Fibroblast of skin of right biceps (primary cell): Measurements from ENCODE around the gene DPEP1.
A peak's percentile ranks its signal among the peaks of the same experiment; 100 is the strongest.
"Not testable (repeated sequence)": the region's sequence is repeated elsewhere in the genome, so short reads cannot be mapped to it uniquely, and the experiment has no call there.

Experiments used
- DNase-seq: peaks from one replicate; pipeline ENCODE4 v3.0.0-alpha.2; 2013

Gene DPEP1

DNA sequence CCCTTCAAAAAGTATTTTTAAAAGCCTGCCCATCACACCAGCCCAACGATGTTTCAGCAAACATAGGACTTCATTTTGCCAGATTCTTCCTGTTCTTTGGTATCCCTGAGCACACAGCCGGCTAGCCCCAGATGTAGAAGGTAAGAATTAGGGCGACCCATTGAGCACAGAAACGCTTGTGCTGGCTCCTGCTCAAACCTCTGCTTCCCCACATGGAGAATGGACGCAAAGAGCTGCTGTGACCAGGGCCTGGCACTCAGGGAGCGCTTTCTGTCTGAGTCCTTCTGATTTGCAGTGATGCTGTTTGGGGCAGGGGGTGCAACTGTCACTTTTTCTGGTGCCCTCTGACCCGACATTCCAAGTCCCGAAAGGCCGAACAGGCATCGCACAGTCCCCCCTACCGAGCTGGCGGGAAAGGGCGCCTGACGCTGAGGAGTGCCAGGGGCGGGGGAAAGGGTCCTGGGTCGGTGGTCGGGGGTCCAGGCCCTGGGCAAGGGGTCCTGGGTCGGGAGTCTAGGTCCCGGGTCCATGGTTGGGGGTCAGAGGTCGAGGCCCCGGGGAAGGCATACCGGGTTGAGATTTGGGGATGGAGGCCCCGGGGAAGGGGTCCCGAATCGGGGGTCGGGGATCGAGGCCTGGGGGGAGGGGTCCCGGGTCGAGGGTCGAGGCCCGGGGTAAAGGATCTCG, 43.1 kb downstream of the DPEP1 start:
- DNase-seq: no peak

DNA sequence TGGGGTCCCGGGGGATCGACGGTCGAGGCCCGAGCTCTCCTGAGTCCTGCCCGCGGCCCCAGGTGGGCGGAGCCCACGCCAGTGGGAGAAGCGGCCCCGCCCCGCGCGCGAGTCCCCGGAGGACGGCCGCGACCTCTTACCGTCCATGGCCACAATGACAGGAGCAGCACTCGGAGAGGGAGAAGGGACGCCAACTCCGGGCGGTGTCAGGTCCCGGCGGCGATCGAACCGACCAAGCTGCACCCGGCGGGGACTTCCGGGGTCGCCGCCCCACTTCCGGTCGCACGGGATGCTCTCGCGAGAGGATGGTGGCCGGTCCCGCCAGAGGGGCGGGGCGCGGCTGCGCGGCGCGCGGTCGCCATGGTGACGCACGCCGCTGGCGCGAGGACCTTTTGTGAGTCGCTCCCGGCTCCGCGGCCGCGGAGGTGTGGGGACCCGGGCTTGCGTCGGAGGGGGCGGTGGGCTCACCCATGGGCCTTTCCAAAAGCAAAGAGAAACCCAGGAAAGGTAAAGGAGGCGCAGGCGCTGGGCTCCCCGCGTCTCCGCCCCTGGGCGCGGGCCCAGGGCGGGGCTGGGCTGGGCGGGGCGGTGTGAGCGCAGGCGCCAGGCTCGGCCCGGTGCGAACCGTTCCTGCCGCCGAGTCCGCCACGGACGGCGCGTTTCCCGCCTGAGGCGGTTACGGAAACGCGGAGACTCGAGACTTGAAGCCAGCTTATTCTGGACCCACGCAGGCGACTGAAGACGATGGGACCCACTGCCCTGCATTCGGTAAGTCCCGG, 44.2 kb downstream of the DPEP1 start, which contains the start of the genes CHMP1A and SPATA33:
Gene CHMP1A, minus strand, starts transcription at position 267 of the 779 bp plus-strand sequence. Its CDS starts 120 bp downstream, at position 147.
Gene SPATA33, plus strand, starts transcription at position 395 of the 779 bp plus-strand sequence. Its CDS starts 76 bp downstream, at position 471.
- peak; percentile 85 for DNase-seq

DNA sequence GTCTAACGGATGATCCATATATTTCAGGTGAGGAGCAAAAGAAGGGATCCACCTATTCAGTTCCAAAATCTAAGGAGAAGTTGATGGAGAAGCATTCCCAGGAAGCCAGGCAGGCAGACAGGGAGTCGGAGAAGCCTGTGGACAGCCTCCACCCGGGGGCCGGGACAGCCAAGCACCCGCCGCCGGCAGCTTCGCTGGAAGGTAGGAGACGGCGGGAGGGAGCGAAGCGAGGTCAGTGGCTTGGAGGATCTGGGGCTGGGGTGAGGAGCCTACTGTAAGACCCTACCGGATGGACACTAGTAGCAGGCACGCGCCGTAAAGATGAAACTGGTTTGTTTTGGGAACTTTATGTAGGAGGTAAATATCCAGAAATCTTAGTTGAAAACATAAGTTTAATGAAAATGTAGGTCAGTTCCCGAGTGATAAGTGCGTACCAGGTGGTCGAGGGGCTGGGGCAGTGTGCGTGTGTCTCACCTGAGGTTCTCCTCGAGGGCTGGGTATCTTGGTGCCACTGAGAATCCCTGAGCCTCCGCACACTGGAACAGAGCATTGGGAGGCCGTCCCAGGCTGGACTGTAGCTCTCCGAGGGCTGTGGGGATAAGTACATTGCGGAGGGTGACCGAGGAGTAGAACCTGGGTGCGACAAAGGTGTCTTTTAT, 44.9 kb downstream of the DPEP1 start:
- no peak for DNase-seq

DNA sequence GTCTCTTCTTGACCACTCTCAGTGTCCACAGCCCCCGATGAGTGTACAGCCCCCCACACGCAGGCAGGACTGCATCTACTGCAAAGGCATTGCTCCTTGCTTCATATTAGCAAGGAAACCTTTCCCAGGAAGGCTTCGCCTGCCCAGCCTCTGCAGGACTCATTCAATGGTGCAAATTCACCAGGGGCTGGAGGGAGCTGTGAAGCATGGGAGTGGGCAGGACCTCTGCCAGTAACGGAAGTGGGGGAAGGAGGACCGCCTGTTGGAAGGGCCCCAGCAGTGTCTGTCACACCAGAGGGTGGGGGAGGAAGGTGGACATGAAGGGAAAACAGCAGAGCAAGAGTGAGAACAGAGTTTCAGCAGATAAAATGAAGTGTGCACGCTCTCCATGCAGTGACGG, 46.7 kb downstream of the DPEP1 start:
- DNase-seq: no peak

DNA sequence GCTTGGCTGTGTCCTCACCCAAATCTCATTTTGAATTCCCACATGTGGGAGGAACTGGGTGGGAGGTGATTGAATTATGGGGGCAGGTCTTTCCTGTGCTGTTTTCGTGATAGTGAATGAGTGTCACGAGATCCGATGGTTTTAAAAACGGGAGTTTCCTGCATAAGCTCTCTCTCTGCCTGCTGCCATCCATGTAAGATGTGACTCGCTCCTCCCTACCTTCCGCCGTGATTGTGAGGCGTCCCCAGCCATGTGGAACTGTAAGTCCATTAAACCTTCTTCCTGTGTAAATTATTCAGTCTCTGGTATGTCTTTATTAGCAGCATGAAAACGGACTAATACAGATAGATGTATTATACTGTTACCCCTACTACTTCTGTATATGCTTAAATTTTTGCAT, 47.8 kb downstream of the DPEP1 start:
- DNase-seq: no peak

DNA sequence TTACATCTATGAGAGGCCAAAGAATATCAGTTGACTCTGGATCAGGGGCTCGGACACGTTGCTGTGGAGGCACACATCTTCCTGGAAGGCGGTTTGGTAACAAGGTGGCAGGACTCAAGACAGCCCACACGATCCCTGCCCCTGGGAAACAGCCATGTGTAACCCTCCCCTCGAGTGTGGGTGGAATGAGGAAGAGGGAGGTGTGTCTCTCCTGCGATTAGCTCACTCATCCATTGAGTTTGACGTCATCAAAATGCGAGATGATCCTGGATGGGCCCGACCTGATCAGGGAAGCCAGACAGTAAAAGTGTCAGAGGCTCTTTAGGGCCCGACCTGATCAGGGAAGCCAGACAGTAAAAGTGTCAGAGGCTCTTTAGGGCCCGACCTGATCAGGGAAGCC, 50.8 kb downstream of the DPEP1 start:
- not testable (repeated sequence) for DNase-seq

DNA sequence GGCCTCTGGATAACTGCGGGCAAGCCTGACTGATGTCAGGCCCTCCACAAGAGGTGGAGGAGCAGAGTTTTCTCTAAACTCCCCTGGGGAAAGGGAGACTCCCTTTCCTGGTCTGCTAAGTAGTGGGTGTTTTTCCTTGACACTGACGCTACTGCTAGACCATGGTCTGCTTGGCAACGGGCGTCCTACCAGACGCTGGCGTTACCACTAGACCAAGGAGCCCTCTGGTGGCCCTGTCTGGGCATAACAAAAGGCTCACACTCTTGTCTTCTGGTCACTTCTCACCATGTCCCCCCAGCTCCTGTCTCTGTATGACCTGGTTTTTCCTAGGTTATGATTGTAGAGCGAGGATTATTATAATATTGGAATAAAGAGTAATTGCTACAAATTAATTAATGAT, 53.6 kb downstream of the DPEP1 start:
- peak; percentile 24 for DNase-seq

DNA sequence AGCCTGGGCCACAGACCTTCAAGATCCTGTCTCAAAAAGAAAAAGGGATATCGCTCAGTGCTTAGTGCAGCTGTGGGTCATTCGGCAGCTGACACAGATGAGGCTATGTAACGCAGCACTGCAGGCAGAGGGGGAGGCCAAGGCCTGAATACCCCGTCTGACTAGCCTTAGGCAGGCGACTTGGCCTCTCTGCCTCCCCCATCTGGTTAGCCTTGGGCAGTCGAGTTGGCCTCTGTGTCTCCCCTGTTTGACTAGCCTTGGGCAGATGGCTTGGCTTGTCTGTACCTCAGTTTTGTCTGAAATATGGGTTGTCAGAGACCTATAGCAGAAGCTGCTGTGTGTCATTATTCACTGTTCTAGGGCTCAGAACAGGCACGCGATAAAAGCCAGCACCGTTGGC, 54.2 kb downstream of the DPEP1 start:
- DNase-seq: no peak

DNA sequence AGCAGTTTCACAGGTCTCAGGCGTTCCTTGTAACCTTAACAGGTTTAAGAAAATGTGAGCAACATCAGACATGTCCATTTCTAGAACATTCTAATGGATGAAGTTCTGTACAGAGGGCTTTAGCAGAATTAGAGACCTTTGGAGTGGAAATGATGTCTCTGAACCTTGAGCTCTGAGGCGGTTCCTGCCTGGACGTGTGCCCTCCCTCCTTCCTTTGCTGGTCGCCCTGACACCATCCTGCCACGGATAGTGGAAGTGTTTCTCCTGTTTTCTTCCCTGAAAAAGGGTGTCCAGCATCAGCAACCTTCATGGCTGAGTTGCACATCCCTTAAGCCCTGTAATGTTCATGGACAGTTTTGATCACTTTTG, 55.3 kb downstream of the DPEP1 start:
- DNase-seq: no peak

DNA sequence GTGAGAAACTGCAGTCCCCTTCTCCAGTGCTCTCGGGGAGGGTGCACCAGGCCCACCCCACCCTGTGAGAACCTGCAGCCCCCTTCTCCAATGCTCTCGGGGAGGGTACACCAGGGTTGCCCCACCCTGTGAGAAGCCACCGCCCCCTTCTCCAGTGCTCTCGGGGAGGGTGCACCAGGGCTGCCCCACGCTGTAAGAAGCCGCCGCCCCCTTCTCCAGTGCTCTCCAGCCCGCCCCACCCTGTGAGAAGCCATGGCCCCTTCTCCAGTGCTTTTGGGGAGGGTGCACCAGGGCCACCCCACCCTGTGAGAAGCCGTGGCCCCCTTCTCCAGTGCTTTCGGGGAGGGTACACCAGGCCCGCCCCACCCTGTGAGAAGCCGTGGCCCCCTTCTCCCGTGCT, 56.3 kb downstream of the DPEP1 start:
- no peak for DNase-seq

DNA sequence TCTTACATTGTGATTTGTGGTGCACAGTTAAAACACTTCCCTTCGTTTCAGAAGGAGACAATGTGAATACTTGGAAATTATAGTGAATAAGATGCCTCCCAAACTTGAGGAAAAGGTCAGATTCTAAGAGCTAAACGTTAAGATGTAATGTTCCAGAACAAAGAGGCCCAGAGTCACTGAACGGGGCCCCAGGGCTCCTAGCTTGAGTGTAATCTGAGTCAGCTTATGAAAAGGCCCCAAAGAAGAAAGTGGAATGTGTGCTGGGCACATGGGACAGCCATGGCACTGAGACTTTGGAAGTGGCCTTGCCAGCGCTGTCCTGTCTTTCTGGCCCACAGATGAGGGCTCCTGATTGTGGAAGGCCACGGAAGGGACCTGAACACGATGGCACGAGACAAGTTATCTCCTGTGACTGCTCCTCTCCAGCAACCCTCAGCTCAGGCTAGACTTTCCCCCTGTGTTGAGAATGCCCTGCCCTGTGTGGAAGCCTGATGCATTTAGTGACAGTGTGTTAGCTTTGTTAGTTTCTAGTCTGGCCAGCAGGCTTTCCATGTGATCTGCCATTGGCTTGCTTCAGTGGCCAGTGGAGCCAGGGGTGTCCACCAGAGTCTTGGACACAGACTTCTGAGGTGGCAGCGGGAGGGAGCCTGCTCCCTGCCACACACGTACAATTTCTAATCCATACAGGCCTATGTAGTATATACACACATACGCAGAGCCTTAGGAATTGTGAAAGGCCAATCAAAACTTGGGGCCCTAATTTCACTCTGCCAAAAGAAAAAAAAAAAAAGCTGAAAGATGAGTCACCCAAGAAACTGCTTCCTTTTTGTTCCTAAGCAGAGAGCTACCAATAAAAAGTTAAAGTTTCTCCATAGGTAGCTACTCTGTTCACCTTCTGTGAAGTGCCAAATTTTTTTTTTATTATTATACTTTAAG, 57.3 kb downstream of the DPEP1 start:
- DNase-seq: peak; percentile 17

DNA sequence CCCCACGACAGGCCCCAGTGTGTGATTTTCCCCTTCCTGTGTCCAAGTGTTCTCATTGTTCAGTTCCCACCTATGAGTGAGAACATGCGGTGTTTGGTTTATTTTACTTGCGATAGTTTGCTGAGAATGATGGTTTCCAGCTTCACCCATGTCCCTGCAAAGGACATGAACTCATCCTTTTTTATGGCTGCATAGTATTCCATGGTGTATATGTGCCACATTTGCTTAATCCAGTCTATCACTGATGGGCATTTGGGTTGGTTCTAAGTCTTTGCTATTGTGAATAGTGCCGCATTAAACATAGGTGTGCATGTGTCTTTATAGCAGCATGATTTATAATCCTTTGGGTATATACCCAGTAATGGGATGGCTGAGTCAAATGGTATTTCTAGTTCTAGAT, 58.1 kb downstream of the DPEP1 start:
- not testable (repeated sequence) for DNase-seq

DNA sequence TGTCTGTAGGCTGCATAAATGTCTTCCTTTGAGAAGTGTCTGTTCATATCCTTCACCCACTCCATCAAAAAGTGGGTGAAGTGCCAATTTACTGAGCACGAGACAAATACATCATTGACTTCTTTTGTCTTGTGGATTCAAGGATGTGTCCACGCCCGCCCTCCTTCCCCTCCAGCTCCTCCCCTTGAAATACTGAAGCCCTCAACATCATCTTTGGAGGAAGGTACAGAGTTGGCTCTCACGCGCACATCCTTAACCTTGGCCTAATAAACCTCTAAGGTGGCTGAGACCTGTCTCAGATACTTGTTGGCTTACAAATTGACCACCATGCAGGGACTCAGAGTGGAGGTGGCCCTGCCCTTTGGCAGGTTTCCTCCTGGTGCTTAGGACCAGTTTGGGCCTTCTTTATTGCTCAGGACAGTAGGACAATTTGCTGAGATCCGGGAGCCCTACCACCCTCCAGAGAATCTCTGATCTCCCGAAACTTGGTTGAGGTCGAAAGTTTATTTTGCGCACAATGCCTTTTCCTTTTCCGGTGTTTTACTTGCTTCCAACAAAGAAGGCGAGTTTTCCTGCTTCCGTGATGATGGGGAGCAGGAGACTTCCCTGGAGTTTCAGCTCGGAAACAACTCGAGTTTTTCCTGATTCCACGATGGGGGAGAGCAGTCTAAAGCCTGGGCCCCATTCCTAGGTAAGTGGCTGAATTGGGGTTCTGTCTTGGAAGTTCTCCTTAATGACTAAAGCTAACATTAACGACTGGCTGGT, 58.9 kb downstream of the DPEP1 start:
- no peak for DNase-seq

DNA sequence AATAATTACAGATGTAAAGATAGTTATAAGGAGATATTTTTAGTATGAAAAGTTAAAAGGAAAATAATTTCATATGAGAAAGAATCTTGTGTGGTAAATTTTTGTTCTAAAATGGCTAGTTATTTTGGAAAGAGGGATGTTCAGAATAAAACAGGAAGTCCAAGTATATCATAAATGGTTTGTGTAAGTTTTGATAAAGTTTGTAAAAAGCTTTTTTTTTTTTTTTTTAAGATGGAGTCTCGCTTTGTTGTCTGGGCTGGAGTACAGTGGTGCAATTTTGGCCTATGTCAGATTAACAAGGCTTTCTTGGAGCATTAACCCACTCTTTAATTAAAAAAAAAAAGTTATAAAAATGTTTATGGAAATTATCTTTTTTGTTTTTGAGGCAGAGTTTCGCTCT, 64.8 kb downstream of the DPEP1 start:
- no peak for DNase-seq

DNA sequence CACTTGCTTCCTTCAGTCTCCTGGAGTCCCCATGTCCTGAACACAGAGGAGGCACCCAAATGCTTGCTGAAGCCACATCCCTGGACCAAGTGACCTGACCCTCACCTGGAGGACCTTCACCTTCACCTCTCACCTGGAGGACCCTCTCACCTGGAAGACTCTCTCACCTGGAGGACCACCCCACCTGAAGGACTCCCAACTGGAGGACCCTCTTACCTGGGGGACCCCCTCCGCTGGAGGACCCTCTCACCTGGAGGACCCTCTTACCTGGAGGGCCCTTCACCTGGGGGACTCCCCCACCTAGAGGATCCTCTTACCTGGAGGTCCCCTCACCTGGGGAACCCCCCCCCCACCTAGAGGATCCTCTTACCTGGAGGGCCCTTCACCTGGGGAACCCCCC, 72.5 kb downstream of the DPEP1 start:
- no peak for DNase-seq

DNA sequence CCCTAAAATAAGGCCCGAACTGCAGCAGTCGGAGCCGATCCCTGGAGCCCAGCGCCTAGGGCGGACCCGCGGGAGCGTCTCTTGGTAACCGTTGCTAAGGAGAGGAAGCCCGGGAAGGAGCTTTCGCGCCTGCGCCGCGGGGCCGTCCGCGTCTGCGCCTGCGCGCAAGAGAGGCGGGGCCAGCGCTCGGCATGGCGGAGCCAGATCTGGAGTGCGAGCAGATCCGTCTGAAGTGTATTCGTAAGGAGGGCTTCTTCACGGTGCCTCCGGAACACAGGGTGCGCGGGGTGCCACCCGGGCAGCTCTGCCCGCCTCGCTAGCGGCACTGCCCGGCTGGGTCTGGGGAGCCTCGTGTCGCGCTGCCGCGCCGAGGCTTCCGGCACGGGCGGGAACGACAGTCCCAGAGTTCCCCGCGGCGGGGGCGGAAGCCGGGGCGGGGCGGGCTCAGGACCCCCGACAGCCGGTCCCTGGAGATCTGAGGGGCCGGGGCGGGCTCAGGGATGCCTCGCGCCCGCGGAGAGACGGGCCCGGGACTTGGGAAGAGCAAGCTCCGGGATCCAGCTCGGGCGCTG, 73.2 kb downstream of the DPEP1 start, which contains the start of gene CDK10:
Gene CDK10, plus strand, starts transcription at position 170 of the 572 bp plus-strand sequence. Its CDS starts 22 bp downstream, at position 192.
- DNase-seq: peak; percentile 85

DNA sequence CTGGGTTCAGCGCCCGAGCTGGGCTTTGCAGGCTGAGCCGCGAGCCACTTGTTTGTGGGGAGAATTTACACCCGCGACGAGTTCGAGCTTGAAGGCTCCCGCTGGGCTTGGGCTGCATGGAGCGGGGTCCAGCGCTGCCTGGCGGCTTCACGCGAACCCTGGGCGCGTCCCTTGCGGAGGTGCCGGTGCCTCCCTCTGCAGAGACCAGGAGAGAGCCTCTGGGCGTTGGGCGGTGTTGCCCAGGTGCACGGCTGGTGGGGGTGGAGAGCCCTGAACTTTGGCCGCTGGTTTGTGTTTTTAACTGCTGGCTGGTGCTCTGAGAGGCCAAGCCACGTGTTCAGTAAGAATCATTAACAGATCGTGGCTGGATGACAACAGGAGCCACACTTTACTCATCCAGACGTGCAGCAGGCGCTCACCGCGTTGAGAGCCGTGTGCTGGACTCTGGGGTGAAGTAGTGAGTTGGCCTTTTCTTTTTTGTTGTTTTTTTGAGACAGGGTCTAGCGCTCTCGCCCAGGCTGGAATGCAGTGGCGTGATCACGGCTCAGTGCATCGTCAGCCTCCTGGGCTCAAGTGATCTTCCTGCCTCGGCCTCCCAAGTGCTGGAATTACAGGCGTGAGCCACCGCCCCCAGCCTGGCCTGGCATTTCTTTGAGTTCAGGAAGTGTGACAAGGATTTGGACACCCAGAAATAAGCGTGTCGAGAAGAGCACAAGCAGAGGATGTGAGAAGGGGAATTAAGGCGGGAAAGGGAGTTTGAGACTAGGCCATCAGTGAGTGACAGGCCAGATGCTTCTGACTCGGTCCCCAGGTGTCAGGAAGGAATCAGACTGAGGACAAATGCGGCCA, 73.9 kb downstream of the DPEP1 start:
- peak; percentile 50 for DNase-seq
